CD1c-positive myeloid dendritic cell (primary cell): ENCODE measurements around the gene ZNF451.
A peak's percentile ranks its signal among the peaks of the same experiment; 100 is the strongest.

Experiments used
- DNase-seq: peaks from one replicate; pipeline ENCODE4 v3.0.0-alpha.2; 2016; ENCODE audit errors: extremely low spot score

Gene ZNF451

GRCh38 chr6:57094689-57095088 is 4.7 kb downstream of the ZNF451 start:
- DNase-seq = no peak

GRCh38 chr6:57097596-57097995 is 7.6 kb downstream of the ZNF451 start:
- no peak for DNase-seq

- DNase-seq = no peak
Measured at GRCh38 chr6:57102976-57103375, 13.0 kb downstream of the ZNF451 start.

- peak; percentile 44 for DNase-seq
Measured at GRCh38 chr6:57104336-57104735, 14.3 kb downstream of the ZNF451 start.

GRCh38 chr6:57106990-57107389 is 17.0 kb downstream of the ZNF451 start:
- DNase-seq = no peak

- DNase-seq = peak; percentile 65
Measured at GRCh38 chr6:57108691-57109090, 18.7 kb downstream of the ZNF451 start.

- DNase-seq = no peak
Measured at GRCh38 chr6:57109880-57110279, 19.9 kb downstream of the ZNF451 start.

- no peak for DNase-seq
Measured at GRCh38 chr6:57113105-57113504, 23.1 kb downstream of the ZNF451 start.

- DNase-seq = no peak
Measured at GRCh38 chr6:57116776-57117175, 26.8 kb downstream of the ZNF451 start.

- no peak for DNase-seq
Measured at GRCh38 chr6:57117796-57118195, 27.8 kb downstream of the ZNF451 start.

- DNase-seq = no peak
Measured at GRCh38 chr6:57123111-57123510, 33.1 kb downstream of the ZNF451 start.

- no peak for DNase-seq
Measured at GRCh38 chr6:57127763-57128162, 37.8 kb downstream of the ZNF451 start.

- no peak for DNase-seq
Measured at GRCh38 chr6:57130661-57131177, 40.7 kb downstream of the ZNF451 start.

- no peak for DNase-seq
Measured at GRCh38 chr6:57134954-57135353, 45.0 kb downstream of the ZNF451 start.

- no peak for DNase-seq
Measured at GRCh38 chr6:57135885-57136284, 45.9 kb downstream of the ZNF451 start.

- DNase-seq = no peak
Measured at GRCh38 chr6:57137350-57137749, 47.4 kb downstream of the ZNF451 start.

GRCh38 chr6:57138026-57138425 is 48.0 kb downstream of the ZNF451 start:
- no peak for DNase-seq

GRCh38 chr6:57141451-57142177 is 51.6 kb downstream of the ZNF451 start:
- no peak for DNase-seq

GRCh38 chr6:57142178-57142525 is 52.2 kb downstream of the ZNF451 start:
- DNase-seq = no peak

GRCh38 chr6:57143690-57144089 is 53.7 kb downstream of the ZNF451 start:
- DNase-seq = no peak

GRCh38 chr6:57147401-57147800 is 57.4 kb downstream of the ZNF451 start:
- no peak for DNase-seq

- DNase-seq = no peak
Measured at GRCh38 chr6:57147955-57148858, 58.2 kb downstream of the ZNF451 start.

GRCh38 chr6:57158658-57159057 is 68.7 kb downstream of the ZNF451 start:
- no peak for DNase-seq
